ENCODE data around the gene MANBA. TPM values are rescaled to one million over a fixed set of nuclear protein-coding genes. Genes with fewer than 3 reads are reported as not detected.

MANBA gene
- total RNA-seq, 1 donor from 2014 or later = 35.8 TPM

DNA sequence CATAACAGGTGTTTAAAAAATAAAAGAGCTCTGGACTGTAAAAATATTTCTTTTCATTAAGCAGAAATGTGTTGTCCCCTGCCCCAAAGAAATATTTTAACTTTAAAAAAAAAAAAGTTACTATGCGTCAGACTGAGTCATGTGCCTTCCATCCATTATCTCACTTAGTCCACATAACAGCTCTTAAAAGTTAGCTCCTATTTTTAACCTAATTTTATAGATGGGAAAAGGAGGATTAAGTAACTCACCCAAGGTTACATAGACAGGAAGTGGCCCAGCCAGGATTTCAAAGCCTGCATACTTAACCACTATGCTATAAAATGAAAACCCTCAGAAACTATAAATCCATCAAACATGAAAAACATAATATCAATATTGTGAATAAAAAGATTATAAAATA, 97.7 kb downstream of the MANBA start:
- H3K4me3 ChIP-seq = no peak overlapping the region
- H3K4me1 ChIP-seq = no peaks in the 10 kb centered on the region
- DNase-seq (ENCODE audit: extremely low spot score in 2 of 2) = no peak
- H3K36me3 ChIP-seq = peaks cover 0 to 8% of the 10 kb centered on the region in 2 donors
- intact Hi-C loops (cut with DNase I) = no loop called here
- TF ChIP-seq CTCF (IDR thresholded peaks at IDR 0.05) (no peak), POLR2AphosphoS5 (IDR thresholded peaks at IDR 0.05; ENCODE audit: insufficient read depth in 1 of 2, low read depth in 1 of 2) (no peak), POLR2A (IDR thresholded peaks at IDR 0.05) (no peak)
- H3K27me3 ChIP-seq = no peaks in the 10 kb centered on the region
- no peaks in the 10 kb centered on the region for H3K9me3 ChIP-seq
- H3K27ac ChIP-seq = no peak overlapping the region

DNA sequence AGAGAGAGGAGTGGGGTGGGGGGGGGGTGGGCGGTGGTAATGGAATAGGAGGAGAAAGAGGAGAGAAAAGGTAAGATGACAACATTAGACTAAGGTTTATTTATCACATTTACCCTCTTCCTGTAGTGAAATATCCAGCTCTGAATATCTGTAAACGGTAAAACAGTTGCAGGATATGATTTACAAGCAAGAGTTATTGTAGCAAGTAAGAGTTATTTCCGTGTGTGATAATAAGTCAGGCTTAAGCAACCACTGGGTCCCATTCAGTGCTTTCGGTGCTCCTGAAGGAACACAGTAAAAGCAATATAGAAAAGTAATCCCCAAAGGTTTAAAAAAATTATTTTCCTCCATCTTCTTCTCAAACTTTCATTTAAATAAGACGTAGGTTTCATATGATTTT, 103.6 kb downstream of the MANBA start:
- DNase-seq (ENCODE audit: extremely low spot score in 2 of 2) = no peak
- intact Hi-C loops (cut with DNase I) = no loop called here

GRCh38 chr4:102647117-102647516, 113.7 kb downstream of the MANBA start:
- DNase-seq (ENCODE audit: extremely low spot score in 2 of 2) = no peak
- intact Hi-C loops (cut with DNase I) = no loop called here
- no peaks in the 10 kb centered on the region for H3K9me3 ChIP-seq
- peaks cover 0 to 24% of the 10 kb centered on the region in 2 donors for H3K36me3 ChIP-seq
- H3K4me3 ChIP-seq = no peak overlapping the region
- no peaks in the 10 kb centered on the region for H3K27me3 ChIP-seq
- H3K27ac ChIP-seq = no peak overlapping the region
- TF ChIP-seq CTCF (IDR thresholded peaks at IDR 0.05) (no peak), POLR2AphosphoS5 (IDR thresholded peaks at IDR 0.05; ENCODE audit: insufficient read depth in 1 of 2, low read depth in 1 of 2) (no peak), POLR2A (IDR thresholded peaks at IDR 0.05) (no peak)
- no peaks in the 10 kb centered on the region for H3K4me1 ChIP-seq

More for the DNA sequence above, 103.6 kb downstream of the MANBA start:
- H3K4me1 ChIP-seq = no peaks in the 10 kb centered on the region
- no peaks in the 10 kb centered on the region for H3K9me3 ChIP-seq
- TF ChIP-seq CTCF (IDR thresholded peaks at IDR 0.05) (no peak), POLR2AphosphoS5 (IDR thresholded peaks at IDR 0.05; ENCODE audit: insufficient read depth in 1 of 2, low read depth in 1 of 2) (no peak), POLR2A (IDR thresholded peaks at IDR 0.05) (no peak)
- no peaks in the 10 kb centered on the region for H3K27me3 ChIP-seq
- no peak overlapping the region for H3K27ac ChIP-seq
- H3K36me3 ChIP-seq = peaks cover 0 to 8% of the 10 kb centered on the region in 2 donors
- no peak overlapping the region for H3K4me3 ChIP-seq

DNA sequence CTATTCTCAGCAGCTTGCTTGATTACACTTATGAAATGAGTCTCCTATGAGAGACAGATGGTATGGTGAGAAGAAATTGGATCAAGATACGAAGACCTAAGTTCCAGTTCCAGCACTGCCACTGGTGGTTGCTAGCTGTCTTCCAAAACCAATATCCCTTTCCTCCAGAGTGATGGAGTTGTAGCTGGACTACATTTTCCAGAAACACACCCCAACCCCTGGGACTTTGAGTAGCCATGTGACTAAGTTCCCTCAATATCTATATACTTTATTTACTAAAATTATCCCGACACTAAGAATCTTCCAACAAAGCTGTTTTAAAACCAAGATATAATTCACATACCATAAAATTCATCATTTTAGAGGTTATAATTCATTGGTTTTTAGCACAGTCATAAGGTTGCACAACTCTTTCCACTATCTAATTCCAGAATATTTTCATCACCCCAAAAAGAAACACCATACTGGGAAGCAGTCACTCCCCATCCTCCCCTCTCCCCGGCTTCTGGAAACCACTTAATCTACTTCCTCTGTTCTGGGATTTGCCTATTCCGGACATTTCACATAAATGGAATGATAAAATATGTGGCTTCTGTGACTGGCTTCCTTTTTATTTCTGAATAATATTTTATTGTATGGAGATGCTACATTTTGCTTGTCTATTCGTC, 118.0 kb downstream of the MANBA start:
- intact Hi-C loops (cut with DNase I) = no loop called here
- no peak for TF ChIP-seq POLR2AphosphoS5 (IDR thresholded peaks at IDR 0.05; ENCODE audit: insufficient read depth in 1 of 2, low read depth in 1 of 2)
- no peak for TF ChIP-seq CTCF (IDR thresholded peaks at IDR 0.05)
- no peak for TF ChIP-seq POLR2A (IDR thresholded peaks at IDR 0.05)
- peaks cover 0 to 7% of the 10 kb centered on the region in 2 donors for H3K36me3 ChIP-seq
- H3K27me3 ChIP-seq = no peaks in the 10 kb centered on the region
- DNase-seq (ENCODE audit: extremely low spot score in 2 of 2) = no peak
- H3K27ac ChIP-seq = no peak overlapping the region
- H3K4me1 ChIP-seq = no peaks in the 10 kb centered on the region
- no peak overlapping the region for H3K4me3 ChIP-seq
- no peaks in the 10 kb centered on the region for H3K9me3 ChIP-seq

GRCh38 chr4:102641793-102642192, 119.0 kb downstream of the MANBA start:
- H3K4me1 ChIP-seq = no peaks in the 10 kb centered on the region
- no peak overlapping the region for H3K4me3 ChIP-seq
- TF ChIP-seq CTCF (IDR thresholded peaks at IDR 0.05) = no peak
- TF ChIP-seq POLR2A (IDR thresholded peaks at IDR 0.05) = no peak
- TF ChIP-seq POLR2AphosphoS5 (IDR thresholded peaks at IDR 0.05; ENCODE audit: insufficient read depth in 1 of 2, low read depth in 1 of 2) = no peak
- intact Hi-C loops (cut with DNase I) = no loop called here
- no peak overlapping the region for H3K27ac ChIP-seq
- H3K36me3 ChIP-seq = peaks cover 0 to 7% of the 10 kb centered on the region in 2 donors
- no peak for DNase-seq (ENCODE audit: extremely low spot score in 2 of 2)
- H3K27me3 ChIP-seq = no peaks in the 10 kb centered on the region
- H3K9me3 ChIP-seq = no peaks in the 10 kb centered on the region
